ENCODE measurements around the gene ARHGEF1. TPM values are rescaled to one million over a fixed set of nuclear protein-coding genes. Genes with fewer than 3 reads are reported as not detected.

Gene ARHGEF1
- total and polyA plus RNA-seq, 2 donors (not counting 1 experiment from before 2014, with no cell fraction given) = 646 to 886 TPM

- ATAC-seq (ENCODE audit: low read depth) = no peak
- Mint-ChIP-seq H3K27me3 (no peaks in the 10 kb centered on the region), H3K9me3 (ENCODE audit: insufficient read depth) (no peaks in the 10 kb centered on the region), H3K27ac (no peak overlapping the region), H3K4me3 (no peak overlapping the region), H3K4me1 (peaks cover 1% of the 10 kb centered on the region)
- Histone ChIP-seq H3K9me3 (ENCODE audit: control extremely low read depth in 1 of 3, control insufficient read depth in 2 of 3, insufficient read depth in 1 of 3, low read length in 2 of 3) (no peaks in the 10 kb centered on the region), H3K4me3 (ENCODE audit: control extremely low read depth in 1 of 5, extremely low read depth in 1 of 5, insufficient read depth in 1 of 5, low read depth in 2 of 5, low read length in 4 of 5) (no peak overlapping the region), H3K36me3 (replicated peaks in 1 of 2; ENCODE audit: control extremely low read depth in 1 of 2, control insufficient read depth in 1 of 2, extremely low read depth in 1 of 2, insufficient read depth in 2 of 2, low read length in 1 of 2) (peaks cover 10 to 87% of the 10 kb centered on the region in 2 experiments), H3K9ac (ENCODE audit: low read length) (no peak overlapping the region), H3K27ac (ENCODE audit: low read length in 2 of 2) (no peak overlapping the region), H3K4me2 (replicated peaks; ENCODE audit: low read depth, low read length, poor library complexity, severe bottlenecking) (no peak overlapping the region), H2AFZ (ENCODE audit: insufficient read depth, low read depth, low read length, poor library complexity, severe bottlenecking) (no peak overlapping the region), H4K20me1 (ENCODE audit: control insufficient read depth, insufficient read depth, low read length, poor library complexity, severe bottlenecking) (peaks cover 95% of the 10 kb centered on the region), H3K4me1 (ENCODE audit: control insufficient read depth in 2 of 2, insufficient read depth in 2 of 2, low read length in 2 of 2) (no peaks in the 10 kb centered on the region), H3K79me2 (ENCODE audit: control insufficient read depth, insufficient read depth, low read length) (peaks cover 11% of the 10 kb centered on the region), H3K27me3 (replicated peaks in 1 of 4; ENCODE audit: control extremely low read depth in 1 of 4, control insufficient read depth in 3 of 4, insufficient read depth in 4 of 4, low read length in 3 of 4) (no peaks in the 10 kb centered on the region)
- TF ChIP-seq CTCF (IDR thresholded peaks at IDR 0.05) = no peak
- no peak for TF ChIP-seq EZH2 (IDR thresholded peaks at IDR 0.05; ENCODE audit: borderline replicate concordance, insufficient read depth, low read depth, low read length, poor library complexity, severe bottlenecking)
- ChIA-PET CTCF (interaction anchor here (0.7 to 1.6 kb wide), 6 partner anchors 15 to 148 kb away, joined by 3 to 7 read pairs (median 3); no protein-coding TSS in a partner anchor), POLR2A (interaction anchor here (0.5 to 1.1 kb wide), 2 partner anchors 10 to 16 kb away, joined by 5 to 7 read pairs; no protein-coding TSS in a partner anchor)
- WGBS (ENCODE audit: insufficient coverage) = 98% methylated on average over 20 of the region's 21 CpGs
- intact Hi-C loops (cut with micrococcal nuclease) = no loop called here
- no peak for DNase-seq
Measured at GRCh38 chr19:41901707-41902360, 18.9 kb downstream of the ARHGEF1 start.

DNA sequence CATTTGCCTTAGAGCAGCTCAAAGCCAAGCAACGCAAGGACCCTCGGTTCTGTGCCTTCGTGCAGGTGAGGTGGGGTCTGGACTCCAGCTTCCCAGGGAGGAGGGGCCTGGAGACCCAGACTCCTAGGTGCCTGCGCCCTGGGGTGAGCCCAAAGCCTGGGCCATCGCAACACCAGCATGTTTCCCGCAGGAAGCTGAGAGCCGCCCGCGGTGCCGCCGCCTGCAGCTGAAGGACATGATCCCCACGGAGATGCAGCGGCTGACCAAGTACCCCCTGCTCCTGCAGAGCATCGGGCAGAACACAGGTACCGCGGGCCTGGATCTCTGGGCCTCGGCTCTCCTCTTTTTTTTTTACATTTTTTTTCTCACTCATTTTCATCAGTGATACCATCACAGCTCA is 19.6 kb downstream of the ARHGEF1 start:
- Histone ChIP-seq H3K27ac (ENCODE audit: low read length in 2 of 2) (no peak overlapping the region), H3K4me1 (ENCODE audit: control insufficient read depth in 2 of 2, insufficient read depth in 2 of 2, low read length in 2 of 2) (no peaks in the 10 kb centered on the region), H3K9me3 (ENCODE audit: control extremely low read depth in 1 of 3, control insufficient read depth in 2 of 3, insufficient read depth in 1 of 3, low read length in 2 of 3) (no peaks in the 10 kb centered on the region), H3K4me3 (ENCODE audit: control extremely low read depth in 1 of 5, extremely low read depth in 1 of 5, insufficient read depth in 1 of 5, low read depth in 2 of 5, low read length in 4 of 5) (no peak overlapping the region), H3K4me2 (replicated peaks; ENCODE audit: low read depth, low read length, poor library complexity, severe bottlenecking) (no peak overlapping the region), H3K36me3 (replicated peaks in 1 of 2; ENCODE audit: control extremely low read depth in 1 of 2, control insufficient read depth in 1 of 2, extremely low read depth in 1 of 2, insufficient read depth in 2 of 2, low read length in 1 of 2) (peaks cover 10 to 89% of the 10 kb centered on the region in 2 experiments), H4K20me1 (ENCODE audit: control insufficient read depth, insufficient read depth, low read length, poor library complexity, severe bottlenecking) (peaks cover 95% of the 10 kb centered on the region), H3K27me3 (replicated peaks in 1 of 4; ENCODE audit: control extremely low read depth in 1 of 4, control insufficient read depth in 3 of 4, insufficient read depth in 4 of 4, low read length in 3 of 4) (no peaks in the 10 kb centered on the region), H3K9ac (ENCODE audit: low read length) (no peak overlapping the region), H3K79me2 (ENCODE audit: control insufficient read depth, insufficient read depth, low read length) (peaks cover 11% of the 10 kb centered on the region), H2AFZ (ENCODE audit: insufficient read depth, low read depth, low read length, poor library complexity, severe bottlenecking) (no peak overlapping the region)
- WGBS (ENCODE audit: insufficient coverage) = 98% methylated on average over 17 of the region's 17 CpGs
- CTCF ChIA-PET = interaction anchor here (1.1 to 1.6 kb wide), 4 partner anchors 13 to 149 kb away, joined by 3 to 7 read pairs (median 3); no protein-coding TSS in a partner anchor
- Mint-ChIP-seq H3K9me3 (ENCODE audit: insufficient read depth) (no peaks in the 10 kb centered on the region), H3K4me1 (peaks cover 1% of the 10 kb centered on the region), H3K27ac (no peak overlapping the region), H3K27me3 (no peaks in the 10 kb centered on the region), H3K4me3 (no peak overlapping the region)
- intact Hi-C loops (cut with micrococcal nuclease) = no loop called here
- TF ChIP-seq CTCF (IDR thresholded peaks at IDR 0.05) (no peak), EZH2 (IDR thresholded peaks at IDR 0.05; ENCODE audit: borderline replicate concordance, insufficient read depth, low read depth, low read length, poor library complexity, severe bottlenecking) (no peak)
- ATAC-seq (ENCODE audit: low read depth) (no peak), DNase-seq (no peak)
- POLR2A ChIA-PET = no interaction called here
